Endothelial cell (in vitro differentiated cells): ENCODE results near the gene MKRN2. TPM values are rescaled to one million over a fixed set of nuclear protein-coding genes. Genes with fewer than 3 reads are reported as not detected.

Experiments
- DNase-seq: peaks from one replicate; pipeline ENCODE4 v3.0.0; 2021; ENCODE audit warnings: low spot score
- H3K27ac Mint-ChIP-seq: one replicate; pipeline ENCODE4 v1.8.0; 2021; ENCODE audit warnings: mixed read lengths, inconsistent platforms; ENCODE audit not compliant: unreplicated experiment
- H3K27me3 Mint-ChIP-seq: one replicate; pipeline ENCODE4 v1.8.0; 2021; ENCODE audit warnings: mild to moderate bottlenecking, moderate library complexity, mixed read lengths, inconsistent platforms; ENCODE audit not compliant: unreplicated experiment
- H3K36me3 Mint-ChIP-seq: one replicate; pipeline ENCODE4 v1.8.0; 2021; ENCODE audit warnings: mild to moderate bottlenecking, low read depth, mixed read lengths, inconsistent platforms; ENCODE audit not compliant: unreplicated experiment
- H3K4me1 Mint-ChIP-seq: one replicate; pipeline ENCODE4 v1.8.0; 2021; ENCODE audit warnings: mild to moderate bottlenecking, mixed read lengths, inconsistent platforms; ENCODE audit not compliant: unreplicated experiment
- H3K4me3 Mint-ChIP-seq: one replicate; pipeline ENCODE4 v1.8.0; 2021; ENCODE audit warnings: mild to moderate bottlenecking, mixed read lengths, inconsistent platforms; ENCODE audit not compliant: unreplicated experiment
- H3K9me3 Mint-ChIP-seq: one replicate; pipeline ENCODE4 v1.8.0; 2021; ENCODE audit warnings: mixed read lengths, inconsistent platforms; ENCODE audit not compliant: unreplicated experiment
- CTCF ChIP-seq: fragments of 200-600 bp; sonication (generic); IDR thresholded peaks from one replicate; pipeline ENCODE4 v1.5.0; 2021; ENCODE audit warnings: antibody characterized with exemption; ENCODE audit not compliant: unreplicated experiment
- total RNA-seq: library from RNA; stranded (reverse); fragmentation: NEBNext Ultra II Directional; extraction: Animal tissue kit (Norgen Biotek cat#: 25700); gene quantifications from one replicate; pipeline ENCODE4 v1.2.1, GENCODE V29; 2021; ENCODE audit not compliant: unreplicated experiment

The MKRN2 gene
- total RNA-seq, 1 donor from 2014 or later: 22.0 TPM

GRCh38 chr3:12577379-12577778, 20.5 kb downstream of the MKRN2 start:
- TF ChIP-seq CTCF: no peak
- Mint-ChIP-seq H3K27me3 (peaks cover 7% of the 10 kb centered on the region), H3K27ac (no peak overlapping the region), H3K4me3 (no peak overlapping the region), H3K4me1 (peaks cover 15% of the 10 kb centered on the region), H3K9me3 (no peaks in the 10 kb centered on the region), H3K36me3 (peaks cover 53% of the 10 kb centered on the region)
- DNase-seq: no peak

- H3K4me3 Mint-ChIP-seq: no peak overlapping the region
These were observed 21.9 kb downstream of the MKRN2 start for GRCh38 chr3:12578742-12579141.

GRCh38 chr3:12579456-12579855, 22.6 kb downstream of the MKRN2 start:
- Mint-ChIP-seq H3K4me1 (peaks cover 16% of the 10 kb centered on the region), H3K9me3 (no peaks in the 10 kb centered on the region), H3K4me3 (no peak overlapping the region), H3K36me3 (peaks cover 51% of the 10 kb centered on the region), H3K27me3 (peaks cover 10% of the 10 kb centered on the region), H3K27ac (peak overlapping the region; percentile 81)
- no peak for TF ChIP-seq CTCF
- DNase-seq: no peak

More at GRCh38 chr3:12578742-12579141, 21.9 kb downstream of the MKRN2 start:
- no peaks in the 10 kb centered on the region for H3K9me3 Mint-ChIP-seq
- no peak for DNase-seq
- peaks cover 55% of the 10 kb centered on the region for H3K36me3 Mint-ChIP-seq
- TF ChIP-seq CTCF: no peak
- peaks cover 10% of the 10 kb centered on the region for H3K27me3 Mint-ChIP-seq
- H3K4me1 Mint-ChIP-seq: peaks cover 15% of the 10 kb centered on the region
- no peak overlapping the region for H3K27ac Mint-ChIP-seq

- H3K36me3 Mint-ChIP-seq: peaks cover 56% of the 10 kb centered on the region
- peaks cover 11% of the 10 kb centered on the region for H3K27me3 Mint-ChIP-seq
- TF ChIP-seq CTCF: no peak
- H3K4me3 Mint-ChIP-seq: no peak overlapping the region
- DNase-seq: no peak
- no peaks in the 10 kb centered on the region for H3K9me3 Mint-ChIP-seq
- H3K27ac Mint-ChIP-seq: peak overlapping the region; percentile 81
- H3K4me1 Mint-ChIP-seq: peaks cover 21% of the 10 kb centered on the region
These were observed 23.0 kb downstream of the MKRN2 start for GRCh38 chr3:12579905-12580304.

- Mint-ChIP-seq H3K27me3 (peaks cover 15% of the 10 kb centered on the region), H3K27ac (no peak overlapping the region), H3K4me3 (no peak overlapping the region), H3K9me3 (no peaks in the 10 kb centered on the region), H3K36me3 (peaks cover 36% of the 10 kb centered on the region), H3K4me1 (peaks cover 23% of the 10 kb centered on the region)
- no peak for DNase-seq
- TF ChIP-seq CTCF: no peak
These were observed 25.8 kb downstream of the MKRN2 start for GRCh38 chr3:12582730-12583129.
